Gastrocnemius medialis (tissue), 4 donors: ENCODE measurements around the gene SNTN.

Experiments
- CTCF ChIP-seq, 5 experiments: fragments of 450-650 bp in 3 of 5; fragments of 200-600 bp in 2 of 5; sonication (generic) in 2 of 5; IDR thresholded peaks in 4 of 5; conservative IDR thresholded peaks in 1 of 5; 1 replicate in 4 of 5; 2 replicates in 1 of 5; pipeline ENCODE4 v1.5.1; 2016 to 2019; ENCODE audit warnings: antibody characterized with exemption in 5 of 5, mild to moderate bottlenecking in 3 of 5, moderate library complexity in 3 of 5
- POLR2A ChIP-seq, 2 donors: fragments of 450-650 bp; IDR thresholded peaks; one replicate each; pipeline ENCODE4 v1.6.1; 2017; ENCODE audit warnings: antibody characterized with exemption in 2 of 2, mild to moderate bottlenecking in 2 of 2, moderate library complexity in 2 of 2

GRCh38 chr3:63635186-63635585 is 17.3 kb upstream of the SNTN start:
- no peak for TF ChIP-seq POLR2A (IDR thresholded peaks at IDR 0.05)
- TF ChIP-seq CTCF (IDR thresholded peaks at IDR 0.05 in 4 of 5, conservative IDR thresholded peaks at IDR 0.05 in 1 of 5): no peak
